Thoracic aorta (tissue), 2 donors: Measurements from ENCODE around the gene TNNT3. TPM values are rescaled to one million over a fixed set of nuclear protein-coding genes. Genes with fewer than 3 reads are reported as not detected.

Source experiments
- ATAC-seq: fragments of 150-250 bp; one replicate; pipeline ENCODE4 v1.8.0; 2017; ENCODE audit warnings: low read depth; ENCODE audit not compliant: insufficient number of reproducible peaks, low FRiP score
- DNase-seq: peaks from one replicate; pipeline ENCODE4 v3.0.0-alpha.2; 2020; ENCODE audit warnings: low spot score
- H3K27ac ChIP-seq, 2 donors: fragments of 200-600 bp; sonication (generic); 1 replicate in 1 of 2; 2 replicates in 1 of 2; pipeline ENCODE4 v1.5.1; 2016; ENCODE audit warnings: mild to moderate bottlenecking in 2 of 2, moderate library complexity in 2 of 2
- H3K27me3 ChIP-seq: fragments of 200-600 bp; sonication (generic); replicated peaks from 2 replicates; pipeline ENCODE4 v1.6.0; 2016; ENCODE audit warnings: mild to moderate bottlenecking; ENCODE audit not compliant: insufficient read depth
- H3K36me3 ChIP-seq: fragments of 200-600 bp; sonication (generic); one replicate; pipeline ENCODE4 v1.5.1; 2016
- H3K4me1 ChIP-seq, 2 donors: fragments of 200-600 bp; sonication (generic); 1 replicate in 1 of 2; 2 replicates in 1 of 2; pipeline versions ENCODE4 v1.5.1 to v1.6.0; 2016; ENCODE audit warnings: low read depth in 2 of 2, mild to moderate bottlenecking in 1 of 2; ENCODE audit not compliant: control insufficient read depth in 1 of 2
- H3K4me3 ChIP-seq: fragments of 200-600 bp; sonication (generic); 2 replicates; pipeline ENCODE4 v1.5.1; 2016; ENCODE audit warnings: mild to moderate bottlenecking
- H3K9me3 ChIP-seq: fragments of 200-600 bp; sonication (generic); 2 replicates; pipeline ENCODE4 v1.5.1; 2016
- total RNA-seq, 2 donors: library from RNA; depleted of rRNA; stranded (reverse); fragments of >200 nt; gene quantifications; one replicate each; pipeline versions ENCODE4 v1.1.0 to v1.2.3, GENCODE V29; 2016
- TF ChIP-seq, protein P1 (sequence below): fragments of 200-600 bp; sonication (generic); IDR thresholded peaks from one replicate; pipeline ENCODE4 v1.5.1; 2019; ENCODE audit warnings: antibody characterized with exemption

Gene TNNT3
- total RNA-seq, 2 donors from 2014 or later: 8.3 to 9.7 TPM

GRCh38 chr11:1877211-1878136, 42.0 kb upstream of the TNNT3 start:
- ATAC-seq (no peak), DNase-seq (no peak)
- no peaks in the 10 kb centered on the region for H3K36me3 ChIP-seq
- no peaks in the 10 kb centered on the region for H3K9me3 ChIP-seq
- H3K4me3 ChIP-seq: no peak overlapping the region
- peaks cover 21 to 60% of the 10 kb centered on the region in 2 donors for H3K4me1 ChIP-seq
- H3K27ac ChIP-seq: peak overlapping the region; percentile 30 to 46
- TF ChIP-seq, protein P1, sequence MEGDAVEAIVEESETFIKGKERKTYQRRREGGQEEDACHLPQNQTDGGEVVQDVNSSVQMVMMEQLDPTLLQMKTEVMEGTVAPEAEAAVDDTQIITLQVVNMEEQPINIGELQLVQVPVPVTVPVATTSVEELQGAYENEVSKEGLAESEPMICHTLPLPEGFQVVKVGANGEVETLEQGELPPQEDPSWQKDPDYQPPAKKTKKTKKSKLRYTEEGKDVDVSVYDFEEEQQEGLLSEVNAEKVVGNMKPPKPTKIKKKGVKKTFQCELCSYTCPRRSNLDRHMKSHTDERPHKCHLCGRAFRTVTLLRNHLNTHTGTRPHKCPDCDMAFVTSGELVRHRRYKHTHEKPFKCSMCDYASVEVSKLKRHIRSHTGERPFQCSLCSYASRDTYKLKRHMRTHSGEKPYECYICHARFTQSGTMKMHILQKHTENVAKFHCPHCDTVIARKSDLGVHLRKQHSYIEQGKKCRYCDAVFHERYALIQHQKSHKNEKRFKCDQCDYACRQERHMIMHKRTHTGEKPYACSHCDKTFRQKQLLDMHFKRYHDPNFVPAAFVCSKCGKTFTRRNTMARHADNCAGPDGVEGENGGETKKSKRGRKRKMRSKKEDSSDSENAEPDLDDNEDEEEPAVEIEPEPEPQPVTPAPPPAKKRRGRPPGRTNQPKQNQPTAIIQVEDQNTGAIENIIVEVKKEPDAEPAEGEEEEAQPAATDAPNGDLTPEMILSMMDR: no peak
- no peaks in the 10 kb centered on the region for H3K27me3 ChIP-seq

GRCh38 chr11:1878137-1879031, 41.1 kb upstream of the TNNT3 start:
- TF ChIP-seq, protein P1: no peak
- H3K27ac ChIP-seq: peak overlapping the region; percentile 30 to 46
- no peak overlapping the region for H3K4me3 ChIP-seq
- peaks cover 18 to 53% of the 10 kb centered on the region in 2 donors for H3K4me1 ChIP-seq
- no peaks in the 10 kb centered on the region for H3K9me3 ChIP-seq
- no peaks in the 10 kb centered on the region for H3K27me3 ChIP-seq
- H3K36me3 ChIP-seq: no peaks in the 10 kb centered on the region
- ATAC-seq (no peak), DNase-seq (no peak)

DNA sequence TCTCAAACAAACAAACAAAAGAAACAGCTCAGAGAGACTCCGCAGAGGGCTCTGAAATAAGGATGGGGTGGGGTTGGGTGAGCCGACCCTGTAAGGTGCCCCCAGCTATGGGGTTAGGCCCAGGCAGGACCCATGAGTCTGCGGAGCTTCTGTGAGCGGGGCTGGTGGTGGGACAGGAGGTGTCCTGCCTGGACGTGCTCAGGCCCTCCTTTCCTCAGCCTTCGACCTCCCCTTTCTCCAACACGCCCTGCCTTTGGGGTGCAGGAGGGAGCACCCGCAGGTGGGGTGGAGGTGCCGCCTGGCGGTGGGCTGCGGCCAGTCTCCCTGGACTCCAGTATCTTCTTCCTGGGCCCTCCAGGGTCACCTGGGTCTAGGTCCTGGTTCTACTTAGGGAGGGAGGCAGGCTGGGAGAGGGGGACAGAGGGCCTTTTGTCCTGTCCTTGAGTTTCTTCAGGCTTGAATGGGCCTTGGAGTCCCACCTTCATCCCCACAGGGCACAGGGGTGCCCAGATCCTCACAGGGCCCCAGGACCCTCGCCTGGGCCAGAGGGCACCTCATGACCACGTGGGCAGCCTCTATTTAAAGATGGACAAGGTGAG, 40.1 kb upstream of the TNNT3 start:
- ATAC-seq (no peak), DNase-seq (no peak)
- Histone ChIP-seq H3K4me3 (no peak overlapping the region), H3K36me3 (no peaks in the 10 kb centered on the region), H3K9me3 (no peaks in the 10 kb centered on the region), H3K27me3 (no peaks in the 10 kb centered on the region), H3K4me1 (peaks cover 18 to 53% of the 10 kb centered on the region in 2 donors), H3K27ac (peak overlapping the region; percentile 55 to 67)
- TF ChIP-seq, protein P1: no peak

- H3K4me1 ChIP-seq: peaks cover 18 to 53% of the 10 kb centered on the region in 2 donors
- peak overlapping the region; percentile 55 to 67 for H3K27ac ChIP-seq
- H3K36me3 ChIP-seq: no peaks in the 10 kb centered on the region
- no peaks in the 10 kb centered on the region for H3K27me3 ChIP-seq
- no peak overlapping the region for H3K4me3 ChIP-seq
- no peak for DNase-seq
- peak; percentile 33 for ATAC-seq
- no peaks in the 10 kb centered on the region for H3K9me3 ChIP-seq
- TF ChIP-seq, protein P1: no peak
Measured at GRCh38 chr11:1879941-1880720, 39.4 kb upstream of the TNNT3 start.
